ENCODE data around the gene ATOSB.

ATOSB gene

GRCh38 chr9:35054185-35054835, 61.4 kb downstream of the ATOSB start:
- DNase-seq (ENCODE audit: low spot score): no peak

Data from CD4-positive, alpha-beta T cell treated with Interleukin-2 at 100 ng/mL for 4 hours (primary cell).